ENCODE data around the gene SLC15A1.
"Not testable (repeated sequence)": the region's sequence is repeated elsewhere in the genome, so short reads cannot be mapped to it uniquely, and the experiment has no call there.

Gene SLC15A1

GRCh38 chr13:98781045-98781444, 28.6 kb upstream of the SLC15A1 start:
- no peak for DNase-seq

GRCh38 chr13:98780451-98780850, 28.0 kb upstream of the SLC15A1 start:
- DNase-seq = no peak

- no peak for DNase-seq
Measured at GRCh38 chr13:98779695-98780094, 27.2 kb upstream of the SLC15A1 start.

GRCh38 chr13:98778749-98779148, 26.3 kb upstream of the SLC15A1 start:
- DNase-seq = no peak

GRCh38 chr13:98776644-98777043, 24.2 kb upstream of the SLC15A1 start:
- no peak for DNase-seq

- no peak for DNase-seq
Measured at GRCh38 chr13:98775844-98776598, 23.5 kb upstream of the SLC15A1 start.

GRCh38 chr13:98775386-98775785, 22.9 kb upstream of the SLC15A1 start:
- no peak for DNase-seq

- no peak for DNase-seq
Measured at GRCh38 chr13:98774776-98775175, 22.3 kb upstream of the SLC15A1 start.

GRCh38 chr13:98773921-98774320, 21.4 kb upstream of the SLC15A1 start:
- DNase-seq = no peak

- DNase-seq = no peak
Measured at GRCh38 chr13:98772794-98773452, 20.5 kb upstream of the SLC15A1 start.

- DNase-seq = no peak
Measured at GRCh38 chr13:98771838-98772611, 19.6 kb upstream of the SLC15A1 start.

- DNase-seq = no peak
Measured at GRCh38 chr13:98769736-98770135, 17.3 kb upstream of the SLC15A1 start.

- no peak for DNase-seq
Measured at GRCh38 chr13:98768522-98768921, 16.1 kb upstream of the SLC15A1 start.

- no peak for DNase-seq
Measured at GRCh38 chr13:98766697-98767096, 14.2 kb upstream of the SLC15A1 start.

GRCh38 chr13:98765996-98766519, 13.6 kb upstream of the SLC15A1 start:
- no peak for DNase-seq

GRCh38 chr13:98761986-98762616, 9.6 kb upstream of the SLC15A1 start:
- no peak for DNase-seq

GRCh38 chr13:98761126-98761985, 8.9 kb upstream of the SLC15A1 start:
- no peak for DNase-seq

- DNase-seq = no peak
Measured at GRCh38 chr13:98755729-98756128, 3.3 kb upstream of the SLC15A1 start.

GRCh38 chr13:98755116-98755515, 2.6 kb upstream of the SLC15A1 start:
- DNase-seq = no peak

- not testable (repeated sequence) for DNase-seq
Measured at GRCh38 chr13:98754468-98754867, 2.0 kb upstream of the SLC15A1 start.

GRCh38 chr13:98751861-98752466, 508 bp downstream of the SLC15A1 start:
- DNase-seq = no peak

GRCh38 chr13:98751367-98751782, 1.1 kb downstream of the SLC15A1 start:
- DNase-seq = no peak
